ENCODE results near the gene TAF13.
"Not testable (repeated sequence)": the region's sequence is repeated elsewhere in the genome, so short reads cannot be mapped to it uniquely, and the experiment has no call there.

The TAF13 gene

DNA sequence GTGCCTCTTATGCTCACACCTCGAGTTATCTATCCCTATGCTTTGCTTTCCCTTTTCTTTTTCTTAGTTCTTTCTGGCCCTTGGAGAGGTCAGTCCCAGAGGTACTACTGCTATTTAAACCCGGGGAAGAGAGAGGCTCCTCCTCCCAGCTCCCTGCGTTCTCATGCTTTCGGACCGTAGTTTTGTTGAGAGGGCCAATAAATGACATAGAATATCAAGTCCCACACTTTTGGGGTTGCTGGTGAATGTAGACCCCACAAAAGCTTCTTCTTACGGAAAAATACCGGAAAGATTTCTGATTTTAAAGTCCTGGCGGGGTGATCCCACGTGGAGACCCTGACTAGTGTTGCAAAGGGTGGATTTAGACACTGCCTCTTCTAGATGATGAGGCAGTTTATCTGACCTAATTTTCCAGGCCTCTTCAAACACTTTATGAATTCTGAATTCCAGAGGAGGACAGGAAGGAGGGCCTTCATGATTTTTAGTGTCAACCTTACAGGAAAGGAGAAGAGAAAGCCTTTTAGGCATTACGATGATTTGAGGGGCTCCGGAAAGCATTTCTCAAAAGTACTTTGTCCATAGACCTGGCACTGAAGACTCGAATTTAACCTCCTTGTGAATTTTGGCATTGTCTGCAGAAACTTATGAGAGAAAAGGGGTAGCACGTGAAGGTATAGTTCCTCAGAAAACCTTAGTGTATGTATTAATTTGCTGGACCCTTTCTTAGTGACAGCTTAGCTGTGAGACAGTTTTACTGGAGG lies 15.5 kb upstream of the TAF13 start:
- no peak for DNase-seq

DNA sequence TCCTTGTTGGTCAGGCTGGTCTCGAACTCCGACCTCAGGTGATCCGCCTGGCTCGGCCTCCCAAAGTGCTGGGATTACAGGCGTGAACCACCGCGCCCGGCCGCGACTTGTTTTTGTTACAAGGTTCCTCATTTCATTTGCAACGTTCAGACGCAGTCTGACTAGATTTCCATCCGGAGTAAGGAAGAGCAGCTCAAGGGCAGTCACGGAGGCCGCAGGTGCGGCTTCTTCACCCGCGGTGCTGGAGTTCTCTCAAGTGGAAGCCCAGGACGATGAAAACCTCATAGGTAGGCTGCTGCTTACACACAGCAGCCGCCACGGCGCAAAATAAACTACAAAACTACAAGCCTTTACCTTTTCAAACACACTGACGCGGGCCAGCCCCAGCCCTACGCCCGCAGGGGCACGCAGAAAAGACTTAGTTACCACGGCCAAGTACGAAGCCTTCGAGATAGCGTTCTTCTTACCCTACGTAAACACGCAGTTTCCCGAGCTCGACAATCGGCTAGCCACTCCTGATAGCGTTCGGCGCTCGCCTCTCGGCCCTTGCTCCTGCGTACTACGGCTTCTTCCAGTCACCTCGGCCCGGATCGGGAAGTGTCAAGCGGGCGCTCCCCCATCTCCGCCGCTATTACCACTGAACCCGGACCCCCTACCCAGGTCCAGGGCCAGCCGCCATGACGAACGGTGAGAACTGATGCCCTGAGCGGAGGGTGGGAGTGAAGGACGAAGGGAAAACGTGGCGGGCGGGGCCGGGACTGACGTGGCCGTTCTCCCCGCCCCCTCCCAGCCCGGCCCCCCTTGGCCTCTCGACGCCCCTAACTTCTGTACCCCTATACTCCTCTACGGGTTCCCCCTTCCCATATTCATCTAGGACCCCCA lies 14.6 kb upstream of the TAF13 start, which contains the start of gene TMEM167B:
TSS of gene TMEM167B (plus strand) at position 569 of the 882 bp plus-strand sequence. CDS start at position 678, 109 bp downstream.
- peak; percentile 82 for DNase-seq

DNA sequence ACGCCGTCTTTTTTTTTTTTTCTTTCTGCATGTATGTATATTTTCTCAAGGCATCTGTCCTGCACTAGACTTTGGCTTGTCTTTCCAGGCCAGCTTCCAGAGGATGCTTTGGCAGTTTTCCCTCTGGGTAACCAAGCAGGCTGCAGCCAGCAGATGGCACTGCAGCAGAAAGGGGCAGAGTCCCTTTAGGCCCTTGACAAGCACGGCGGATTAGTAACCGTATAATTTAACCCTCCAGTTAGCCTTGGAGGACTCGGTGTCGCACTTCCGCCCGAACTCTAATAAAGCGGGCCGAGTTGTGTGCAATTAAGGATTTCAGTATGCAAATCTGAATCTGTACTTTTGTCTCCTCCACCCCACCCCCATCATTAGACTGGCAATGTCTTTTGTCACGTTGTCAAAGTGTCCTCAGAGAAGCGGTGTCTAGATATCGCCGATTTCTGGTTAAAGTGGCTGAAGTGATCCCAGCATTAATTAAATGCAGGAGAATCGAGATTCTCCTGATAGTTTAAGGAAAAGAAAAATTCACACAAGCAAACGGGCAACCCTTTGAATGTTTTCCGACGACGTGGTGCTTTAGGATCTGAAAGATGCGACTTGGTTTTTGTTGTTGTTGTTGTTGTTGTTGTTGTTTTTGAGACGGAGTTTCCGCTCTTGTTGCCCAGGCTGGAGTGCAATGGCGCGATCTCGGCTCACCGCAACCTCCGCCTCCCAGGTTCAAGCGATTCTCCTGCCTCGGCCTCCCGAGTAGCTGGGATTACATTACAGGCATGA lies 13.6 kb upstream of the TAF13 start:
- DNase-seq = peak; percentile 88

DNA sequence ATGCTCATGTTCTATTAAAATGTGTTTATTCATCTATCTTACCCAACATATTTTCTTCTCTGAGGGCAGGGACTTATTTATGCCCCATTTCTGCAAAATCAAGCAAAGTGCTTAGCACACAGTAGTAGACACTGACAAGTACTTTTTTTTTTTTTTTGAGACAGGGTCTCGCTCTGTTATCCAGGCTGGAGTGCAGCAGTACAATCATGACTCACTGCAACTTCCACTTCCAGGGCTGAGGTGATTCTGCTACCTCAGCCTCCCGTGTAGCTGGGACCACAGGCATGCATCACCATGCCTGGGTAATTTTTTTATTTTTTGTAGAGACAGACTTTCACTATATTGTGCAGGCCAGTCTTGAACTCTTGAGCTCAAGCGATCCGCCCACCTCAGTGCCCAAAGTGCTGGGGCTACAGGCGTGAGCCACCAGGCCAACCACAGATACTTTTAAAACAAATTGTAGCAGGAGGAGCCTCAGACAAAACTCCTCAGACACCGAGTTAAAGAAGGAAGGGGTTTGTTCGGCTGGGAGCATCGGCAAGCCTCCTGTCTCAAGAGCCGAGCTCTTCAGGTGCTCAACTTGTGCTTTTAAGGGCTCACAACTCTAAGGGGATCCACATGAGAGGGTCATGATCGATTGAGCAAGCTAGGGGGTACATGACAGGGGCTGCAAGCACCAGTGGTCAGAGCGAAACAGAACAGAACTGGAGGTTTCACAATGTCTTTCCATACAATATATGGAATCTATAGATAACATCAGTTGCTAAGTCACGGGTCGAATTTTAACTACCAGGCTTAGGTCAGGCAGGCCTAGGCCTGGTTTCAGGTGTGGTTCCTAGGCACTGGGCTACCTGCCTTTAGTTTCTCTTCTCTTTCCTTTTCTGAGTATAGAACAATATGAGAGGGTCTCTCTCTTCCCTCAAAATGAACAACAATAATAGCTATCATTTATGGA lies 9.0 kb upstream of the TAF13 start:
- no peak for DNase-seq

DNA sequence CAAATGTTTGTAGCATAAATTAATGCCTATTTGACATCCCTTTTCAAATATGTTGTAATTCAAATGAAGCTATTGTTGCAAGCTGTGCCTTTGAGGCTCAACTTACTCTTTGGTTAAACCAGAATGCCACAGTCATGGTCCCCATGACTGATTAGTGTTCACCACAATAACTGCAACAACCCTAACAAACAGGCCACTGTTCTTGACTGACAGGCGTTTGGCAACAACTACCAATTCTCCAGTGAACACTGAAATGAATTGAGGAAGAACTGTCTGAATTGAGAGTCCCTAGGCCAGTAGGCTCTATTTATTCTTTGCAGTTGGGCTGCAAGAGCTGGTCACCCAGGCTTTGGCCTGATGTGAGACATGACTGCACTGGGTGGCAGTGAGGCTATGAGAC lies 8.1 kb upstream of the TAF13 start:
- DNase-seq = no peak

DNA sequence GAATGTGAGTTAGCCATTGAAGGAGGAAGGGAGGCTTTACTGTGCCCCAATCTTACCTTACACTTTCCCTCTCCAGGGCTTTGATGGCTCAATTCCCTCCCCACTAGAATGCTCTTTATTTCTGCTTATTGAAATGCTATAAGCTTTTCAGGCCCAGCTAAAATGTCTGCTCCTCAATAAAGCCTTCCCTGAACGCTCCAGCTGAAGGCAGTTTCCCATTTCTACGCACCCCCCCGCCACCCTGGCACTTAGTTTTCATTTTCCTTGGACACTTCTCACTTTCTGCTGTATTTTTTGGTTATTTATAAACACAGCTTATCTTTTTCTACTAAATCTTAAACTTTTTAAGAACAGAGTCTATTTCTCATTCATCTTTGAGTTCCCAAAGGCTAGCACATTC lies 7.7 kb upstream of the TAF13 start:
- DNase-seq = no peak

DNA sequence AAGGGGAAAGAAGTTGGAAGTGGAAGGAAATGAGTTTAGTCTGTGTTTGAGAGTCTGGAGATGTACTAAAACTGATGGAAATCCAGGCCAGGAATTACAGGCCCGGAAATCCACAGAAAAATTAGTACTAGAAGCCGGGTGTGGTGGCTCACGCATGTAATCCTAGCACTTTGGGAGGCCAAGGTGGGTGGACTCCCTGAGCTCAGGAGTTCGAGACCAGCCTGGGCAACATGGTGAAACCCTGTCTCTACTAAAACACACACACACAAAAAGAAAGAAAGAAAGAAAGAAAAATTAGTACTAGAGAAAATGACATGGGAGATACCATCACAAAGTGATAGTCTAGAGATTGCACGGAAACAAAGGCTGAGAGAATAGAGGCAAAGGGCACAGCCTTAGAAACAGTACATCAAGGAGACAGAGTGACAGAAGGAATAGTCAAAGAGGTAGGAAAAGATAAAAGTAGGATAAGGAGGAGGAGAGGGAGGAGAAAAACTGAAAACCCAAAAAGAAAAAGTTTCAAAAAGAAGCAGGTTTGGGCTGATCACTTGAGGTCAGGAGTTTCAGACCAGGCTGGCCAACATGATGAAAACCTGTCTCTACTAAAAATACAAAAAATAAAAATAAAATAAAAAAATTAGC lies 4.8 kb upstream of the TAF13 start:
- DNase-seq = no peak

DNA sequence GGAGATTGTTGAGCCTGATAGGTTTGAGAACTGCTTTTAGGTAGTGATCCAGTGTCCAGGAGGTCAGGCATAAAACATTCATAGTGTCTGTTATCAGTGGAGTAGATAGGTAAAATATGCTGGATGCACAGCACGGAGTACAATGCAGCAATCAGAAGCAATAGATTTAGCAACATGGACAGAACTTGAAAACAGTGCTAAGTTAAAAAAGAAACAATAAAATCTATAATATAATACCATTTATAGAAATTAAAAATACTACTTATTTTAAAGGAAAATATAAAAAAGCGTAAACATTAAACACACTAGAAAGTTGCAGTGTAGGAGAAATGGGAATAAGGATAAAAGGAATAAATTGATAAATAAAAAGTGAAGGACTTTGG lies 3.4 kb upstream of the TAF13 start:
- no peak for DNase-seq

DNA sequence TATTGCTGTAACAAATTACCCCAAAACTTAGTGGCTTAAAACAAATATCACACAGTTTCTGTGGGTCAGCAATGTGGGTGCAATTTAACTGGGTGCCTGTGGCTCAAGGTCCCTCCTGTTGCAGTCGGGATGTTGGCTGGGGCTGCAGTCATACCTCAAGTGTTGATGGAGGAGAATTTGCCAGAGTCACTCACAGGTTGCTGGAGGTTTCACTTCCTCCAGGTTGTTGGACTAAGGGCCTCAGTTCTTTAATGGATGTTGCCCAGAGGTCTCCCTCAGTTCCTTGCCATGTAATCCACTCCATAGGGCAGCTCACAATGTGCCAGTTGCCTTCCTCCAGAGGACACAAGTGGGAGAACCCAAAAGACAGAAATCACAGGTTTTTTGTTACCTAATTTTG lies 2.5 kb upstream of the TAF13 start:
- DNase-seq = no peak

DNA sequence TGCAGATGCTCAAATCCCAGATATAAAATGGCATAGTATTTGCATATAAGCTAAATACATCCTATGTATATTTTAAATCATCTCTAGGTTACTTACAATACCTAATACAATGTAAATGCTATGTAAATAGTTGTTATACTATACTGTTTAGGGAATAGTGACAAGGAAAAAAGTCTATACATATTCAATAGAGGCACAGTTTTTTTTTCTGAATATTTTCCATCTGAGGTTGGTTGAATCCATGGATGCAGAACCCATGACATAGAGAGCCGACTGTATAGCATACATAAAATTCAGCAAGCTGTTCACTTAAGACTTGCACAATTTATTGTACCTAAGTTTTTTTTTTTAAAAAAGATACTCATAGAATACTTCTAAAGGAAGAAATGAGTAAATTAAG lies 6.5 kb downstream of the TAF13 start:
- no peak for DNase-seq

DNA sequence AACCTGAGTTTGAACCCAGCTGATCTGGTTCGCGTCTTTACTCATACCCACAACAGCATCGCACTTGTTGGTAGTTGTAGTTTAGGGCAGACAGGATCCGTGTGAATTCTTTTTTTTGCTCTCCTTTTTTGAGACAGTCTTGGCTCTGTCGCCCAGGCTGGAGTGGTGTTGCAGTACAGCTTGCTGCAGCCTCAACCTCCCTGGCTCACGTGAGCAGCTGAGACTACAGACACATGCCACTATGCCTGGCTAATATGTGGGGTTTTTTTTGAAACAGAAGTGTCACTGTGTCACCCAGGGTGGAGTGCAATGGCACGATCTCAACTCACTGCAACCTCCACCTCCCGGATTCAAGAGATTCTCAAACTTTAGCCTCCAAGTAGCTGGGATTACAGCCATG lies 7.9 kb downstream of the TAF13 start:
- no peak for DNase-seq

DNA sequence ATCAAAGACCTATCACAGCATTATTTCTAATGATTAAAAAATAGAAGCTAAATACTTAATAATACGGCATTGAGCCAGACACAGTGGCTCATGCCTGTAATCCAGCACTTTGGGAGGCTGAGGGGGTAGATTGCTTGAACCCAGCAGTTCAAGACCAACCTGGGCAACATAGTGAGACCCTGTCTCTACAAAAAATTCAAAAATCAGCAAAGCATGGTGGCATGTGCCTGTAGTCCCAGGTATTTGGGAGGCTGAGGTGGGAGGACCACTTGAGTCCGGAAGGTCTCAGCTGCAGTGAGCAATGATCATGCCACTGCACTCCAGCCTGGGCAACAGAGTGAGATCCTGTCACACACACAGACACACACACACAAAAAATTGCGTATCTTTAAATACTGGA lies 10.7 kb downstream of the TAF13 start:
- DNase-seq = no peak

DNA sequence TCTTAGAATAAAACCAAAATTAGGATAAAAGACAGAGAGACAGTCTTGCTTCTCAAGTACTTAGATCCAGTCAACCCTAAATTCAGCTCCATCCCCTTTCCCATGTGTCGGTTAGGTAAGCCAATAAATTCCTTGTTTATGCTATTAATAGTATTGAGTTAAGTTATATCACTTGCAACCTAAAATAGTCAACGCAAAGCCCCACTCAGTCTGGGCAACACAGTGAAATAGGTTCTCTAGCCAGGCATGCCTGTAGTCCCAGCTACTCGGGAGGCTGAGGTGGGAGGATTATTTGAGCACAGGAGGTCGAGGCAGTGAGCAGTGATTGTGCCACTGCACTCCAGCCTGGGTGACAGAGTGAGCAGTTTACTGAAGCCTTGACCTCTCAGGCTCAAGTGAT lies 14.6 kb downstream of the TAF13 start:
- no peak for DNase-seq

DNA sequence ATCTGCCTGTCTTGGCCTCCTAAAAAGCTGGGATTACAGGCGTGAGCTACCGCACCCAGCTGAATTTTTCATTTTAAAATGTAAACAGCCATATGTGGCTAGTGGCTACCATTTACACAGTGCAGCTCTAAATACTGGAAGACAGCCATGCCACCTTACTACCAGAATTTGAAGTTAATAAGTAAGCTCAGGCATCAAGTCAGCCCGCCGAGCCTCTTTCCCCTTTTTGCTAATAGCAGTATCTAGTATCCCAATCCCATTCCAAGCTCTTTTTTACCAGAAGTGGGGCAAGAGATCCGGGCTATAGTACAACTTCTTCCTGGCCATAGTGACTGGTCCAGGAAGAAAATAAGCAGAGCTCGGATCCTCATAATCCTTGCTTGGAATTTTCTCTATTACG lies 15.1 kb downstream of the TAF13 start:
- DNase-seq = no peak

DNA sequence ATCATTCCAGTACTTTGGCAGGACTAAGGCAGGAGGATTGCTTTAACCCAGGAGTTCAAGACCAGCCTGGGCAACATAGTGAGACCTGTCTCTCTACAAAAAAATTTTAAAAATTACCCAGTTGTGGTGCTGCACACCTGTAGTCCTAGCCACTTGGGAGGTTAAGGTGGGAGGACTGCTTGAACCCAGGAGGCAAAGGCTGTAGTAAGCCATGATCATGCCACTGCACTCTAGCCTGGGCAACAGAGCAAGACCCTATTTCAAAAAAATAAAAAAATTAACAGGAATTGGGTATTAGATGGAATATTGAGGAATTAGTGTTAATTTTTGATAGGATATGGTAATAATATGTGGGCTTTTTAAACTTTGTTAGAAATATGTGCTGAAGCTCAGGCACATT lies 16.8 kb downstream of the TAF13 start:
- DNase-seq = no peak

DNA sequence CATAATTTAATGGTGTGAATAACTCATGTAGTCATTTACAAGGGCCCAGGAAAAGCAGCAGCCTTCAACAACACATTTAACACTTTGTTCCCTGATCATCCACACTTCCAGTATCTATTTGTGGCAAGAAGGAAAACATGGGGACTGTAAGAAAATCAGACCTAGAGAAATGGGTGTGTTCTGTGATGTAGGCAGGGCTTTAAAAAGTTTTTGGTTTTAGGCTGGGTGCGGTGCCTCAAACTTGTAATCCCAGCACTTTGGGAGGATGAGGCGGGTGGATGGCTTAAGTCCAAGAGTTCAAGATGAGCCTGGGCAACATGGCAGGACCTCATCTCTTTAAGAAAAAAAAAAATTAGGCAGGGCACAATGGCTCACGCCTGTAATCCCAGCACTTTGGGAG lies 19.7 kb downstream of the TAF13 start:
- no peak for DNase-seq

DNA sequence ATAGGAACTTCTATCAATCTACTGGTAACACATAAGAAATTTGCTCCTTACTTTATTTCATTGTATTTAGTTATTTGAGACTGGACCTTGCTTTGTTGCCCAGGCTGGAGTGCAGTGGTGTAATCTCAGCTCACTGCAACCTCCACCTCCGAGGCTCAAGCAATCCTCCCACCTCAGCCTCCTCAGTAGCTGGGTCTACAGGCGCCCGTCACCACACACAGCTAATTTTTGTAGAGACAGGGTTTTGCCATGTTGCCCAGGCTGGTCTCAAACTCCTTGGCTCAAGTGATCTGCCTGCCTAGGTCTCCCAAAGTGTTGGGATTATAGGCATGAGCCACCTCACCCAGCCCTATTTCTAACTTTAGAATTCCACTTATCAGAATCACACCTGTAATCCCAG lies 23.7 kb downstream of the TAF13 start:
- DNase-seq = not testable (repeated sequence)

DNA sequence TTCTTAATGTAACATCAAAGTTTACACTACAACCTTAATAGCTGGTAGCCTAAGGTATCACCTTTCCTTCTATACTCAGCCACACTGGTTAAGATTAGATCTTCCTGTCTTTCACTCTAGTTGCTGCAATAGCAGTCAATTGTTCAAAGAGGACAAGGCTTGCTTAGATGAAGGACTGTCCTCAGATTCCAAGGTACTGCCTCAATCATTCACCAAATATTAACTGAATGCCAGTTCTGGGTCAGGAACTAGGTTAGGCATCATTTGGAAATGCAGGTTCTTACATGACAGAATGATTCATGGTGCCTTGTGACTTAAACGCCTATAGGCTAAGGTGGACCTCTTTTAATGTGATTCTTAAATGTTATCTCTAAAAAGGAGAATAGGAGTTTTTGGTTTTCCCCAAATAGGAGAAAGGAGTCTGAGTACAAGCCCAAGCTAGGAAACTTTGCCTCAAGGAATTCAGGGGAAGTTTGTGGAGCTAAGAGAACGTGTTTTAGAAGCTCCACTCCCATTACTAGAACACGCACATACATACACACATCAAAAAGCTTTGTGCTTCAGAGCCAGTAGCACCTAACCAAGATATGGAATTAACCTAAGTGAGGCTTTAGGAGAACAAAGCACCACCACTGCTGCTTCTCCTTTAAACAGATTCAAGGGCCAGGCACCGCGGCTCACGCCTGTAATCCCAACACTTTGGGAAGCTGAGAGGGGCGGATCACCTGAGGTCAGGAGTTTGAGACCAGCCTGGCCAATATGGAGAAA lies 25.4 kb downstream of the TAF13 start:
- DNase-seq = no peak

DNA sequence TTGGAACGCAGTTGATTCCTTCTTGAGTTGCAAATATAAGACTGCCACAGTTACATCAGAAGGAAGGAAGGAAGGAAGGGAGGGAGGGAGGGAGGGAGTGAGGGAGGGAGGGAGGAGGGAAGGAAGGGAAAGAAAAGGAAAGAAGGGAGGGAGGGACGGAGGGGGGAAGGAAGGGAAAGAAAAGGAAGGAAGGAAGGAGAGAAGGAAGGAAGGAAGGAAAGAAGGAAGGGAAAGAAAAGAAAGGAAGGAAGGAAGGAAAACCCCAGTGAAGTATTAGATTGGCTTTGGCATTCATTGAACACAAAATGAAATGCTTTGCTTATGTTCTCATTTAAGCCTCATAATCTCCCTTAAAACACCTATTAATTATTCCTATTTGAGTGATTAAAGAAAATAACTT lies 27.5 kb downstream of the TAF13 start:
- DNase-seq = no peak

DNA sequence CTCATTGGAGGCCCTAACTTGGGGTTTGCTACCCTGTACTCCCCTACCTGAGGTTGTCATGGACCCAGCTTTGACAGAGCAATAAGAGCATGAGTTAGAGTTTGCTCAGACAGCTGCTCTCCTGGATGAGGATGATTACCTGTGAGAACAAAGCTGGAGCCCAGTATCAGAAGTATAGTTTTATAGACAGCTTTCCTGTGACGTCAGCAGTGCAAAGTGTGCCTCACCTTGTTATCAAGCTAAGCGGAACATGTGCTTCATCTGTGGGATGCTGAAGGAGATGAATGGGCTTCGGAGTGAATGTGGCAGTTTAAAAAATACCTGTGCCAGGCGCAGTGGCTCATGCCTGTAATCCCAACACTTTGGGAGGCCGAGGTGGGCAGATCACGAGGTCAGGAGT lies 28.5 kb downstream of the TAF13 start:
- DNase-seq = no peak

DNA sequence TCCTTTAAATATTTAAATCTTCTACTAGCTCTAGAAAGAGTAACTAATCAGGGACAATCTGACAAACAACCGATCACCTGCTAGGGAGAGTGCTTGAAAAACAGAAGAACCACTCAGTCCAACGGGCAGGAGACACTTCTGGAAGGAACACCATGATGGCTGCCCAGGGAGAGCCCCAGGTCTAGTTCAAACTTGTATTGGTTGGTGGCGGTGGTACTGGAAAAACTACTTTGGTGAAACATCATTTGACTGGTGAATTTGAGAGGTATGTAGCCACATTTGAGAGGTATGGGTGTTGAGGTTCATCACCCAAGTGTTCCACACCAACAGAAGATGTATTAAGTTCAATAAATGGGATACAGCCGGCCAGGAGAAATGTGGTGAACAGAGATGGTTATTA lies 29.1 kb downstream of the TAF13 start:
- no peak for DNase-seq
